Measurements from ENCODE around the gene IYD.

Gene IYD, protein sequence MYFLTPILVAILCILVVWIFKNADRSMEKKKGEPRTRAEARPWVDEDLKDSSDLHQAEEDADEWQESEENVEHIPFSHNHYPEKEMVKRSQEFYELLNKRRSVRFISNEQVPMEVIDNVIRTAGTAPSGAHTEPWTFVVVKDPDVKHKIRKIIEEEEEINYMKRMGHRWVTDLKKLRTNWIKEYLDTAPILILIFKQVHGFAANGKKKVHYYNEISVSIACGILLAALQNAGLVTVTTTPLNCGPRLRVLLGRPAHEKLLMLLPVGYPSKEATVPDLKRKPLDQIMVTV

DNA sequence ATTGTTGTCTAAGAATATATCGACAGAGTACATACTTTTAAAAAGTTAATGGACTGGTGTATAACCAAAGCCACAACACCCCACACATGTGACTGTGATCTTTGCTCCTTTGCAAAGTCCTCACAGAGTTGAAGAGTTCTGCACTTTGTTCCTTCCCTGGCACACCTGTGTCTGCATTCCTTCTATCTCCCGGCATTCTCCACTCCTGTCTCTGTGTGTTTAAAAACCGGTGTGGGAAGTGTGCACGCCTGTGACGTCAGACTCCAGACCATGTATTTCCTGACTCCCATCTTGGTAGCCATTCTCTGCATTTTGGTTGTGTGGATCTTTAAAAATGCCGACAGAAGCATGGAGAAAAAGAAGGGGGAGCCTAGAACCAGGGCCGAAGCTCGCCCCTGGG lies at the start of gene IYD:
IYD (plus strand) TSS at position 251 of the 400 bp plus-strand sequence; CDS start at position 271, 20 bp downstream.
- in situ Hi-C loops (cut with MboI; ENCODE audit: low sequenced_read_pairs): no loop called here

DNA sequence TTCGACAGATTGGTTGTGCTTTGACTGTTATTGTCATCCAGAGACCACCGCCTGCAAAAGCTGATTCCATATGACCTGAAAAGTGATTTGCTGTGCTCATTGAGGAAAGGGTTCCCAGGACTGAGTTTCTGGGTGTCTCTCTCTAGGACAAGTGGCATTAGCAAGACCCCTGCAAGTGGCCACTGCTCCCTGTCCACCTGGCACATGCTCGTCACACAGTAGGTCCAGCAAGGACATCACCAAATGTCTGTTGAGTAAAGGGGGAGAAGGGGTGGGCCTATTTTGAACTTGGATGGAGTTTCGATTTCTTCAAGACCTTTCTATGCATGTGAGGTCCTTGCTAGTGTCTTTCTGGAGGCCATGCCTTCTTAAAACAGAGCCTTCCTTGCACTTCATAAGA lies 48.9 kb upstream of the IYD start:
- in situ Hi-C loops (cut with MboI; ENCODE audit: low sequenced_read_pairs): no loop called here

DNA sequence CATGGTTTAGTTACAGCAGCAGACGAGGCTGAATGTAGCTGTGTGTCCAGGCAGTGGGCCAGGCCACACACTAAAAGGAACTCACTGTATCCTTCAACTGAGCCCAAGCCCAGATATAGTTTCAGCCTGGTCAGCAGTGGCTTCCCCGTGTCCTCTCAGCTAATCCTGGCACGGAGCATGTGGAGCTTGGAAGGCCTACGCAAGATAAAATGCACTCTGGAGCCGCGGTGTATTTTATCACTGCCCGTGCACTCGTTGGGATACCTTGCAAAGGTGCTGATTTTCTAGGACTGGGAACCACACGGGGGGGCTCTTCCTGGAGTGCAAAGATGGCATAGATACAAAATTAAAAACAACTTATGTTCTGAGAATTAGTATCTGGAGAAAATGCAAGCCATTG lies 48.4 kb upstream of the IYD start:
- in situ Hi-C loops (cut with MboI; ENCODE audit: low sequenced_read_pairs): no loop called here

DNA sequence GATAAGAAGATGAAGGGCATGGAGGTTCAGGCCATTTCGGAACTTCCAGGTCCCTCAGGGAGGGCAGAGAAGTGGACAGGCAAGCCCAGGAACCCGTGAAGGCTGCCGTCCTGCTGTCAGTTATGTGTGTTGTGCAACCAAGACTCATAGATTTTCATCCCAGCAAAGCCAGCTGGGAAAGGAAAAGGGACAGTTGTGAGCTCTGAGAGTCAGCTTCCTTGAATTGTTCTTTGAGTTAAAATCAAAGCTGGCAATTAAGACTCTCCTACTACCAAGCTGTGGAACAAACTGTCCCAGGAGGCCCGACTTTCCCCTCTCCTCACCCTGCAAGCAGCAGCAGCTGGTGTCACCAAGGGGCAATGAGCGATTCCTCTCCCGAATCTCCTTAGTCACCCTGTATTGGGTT lies 46.3 kb upstream of the IYD start:
- in situ Hi-C loops (cut with MboI; ENCODE audit: low sequenced_read_pairs): no loop called here

DNA sequence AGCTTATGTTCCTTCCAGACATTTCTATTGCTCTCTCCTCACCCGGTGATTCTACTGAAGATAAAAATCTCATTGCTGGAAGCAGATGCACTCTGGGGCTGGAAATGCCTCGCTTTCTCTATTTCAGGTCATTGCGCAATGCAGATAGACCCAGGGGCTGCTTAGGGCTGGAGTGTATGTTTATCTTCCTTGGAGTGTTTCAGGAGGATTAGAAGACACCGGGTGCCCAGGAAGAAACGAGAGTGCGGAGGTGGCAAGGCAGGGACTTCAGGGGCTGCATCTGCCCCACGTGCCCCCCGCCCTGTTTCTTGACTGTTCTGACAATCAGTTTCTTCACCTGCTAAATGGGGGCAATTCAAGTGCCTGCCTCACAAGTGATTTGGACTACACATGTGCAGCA lies 45.6 kb upstream of the IYD start:
- in situ Hi-C loops (cut with MboI; ENCODE audit: low sequenced_read_pairs): no loop called here

DNA sequence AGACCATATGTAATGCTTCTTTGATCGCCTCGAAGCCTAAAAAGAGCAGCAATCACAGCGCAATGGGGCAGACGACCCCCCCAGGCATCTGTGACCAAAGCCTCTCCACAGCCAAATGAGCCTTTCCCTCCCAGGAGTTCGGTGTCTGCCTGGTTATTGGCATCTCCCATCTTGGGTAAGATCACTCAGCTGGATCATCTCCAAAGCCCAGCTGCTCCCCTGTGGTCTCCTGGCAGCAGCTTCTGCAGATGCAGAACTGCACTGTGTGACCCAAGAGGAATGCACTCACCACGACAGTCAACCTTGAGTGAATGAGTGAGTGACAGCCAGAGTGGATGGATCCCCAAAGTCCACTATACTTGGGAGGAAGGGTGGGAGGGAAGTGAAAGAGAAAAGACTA lies 44.8 kb upstream of the IYD start:
- in situ Hi-C loops (cut with MboI; ENCODE audit: low sequenced_read_pairs): no loop called here

DNA sequence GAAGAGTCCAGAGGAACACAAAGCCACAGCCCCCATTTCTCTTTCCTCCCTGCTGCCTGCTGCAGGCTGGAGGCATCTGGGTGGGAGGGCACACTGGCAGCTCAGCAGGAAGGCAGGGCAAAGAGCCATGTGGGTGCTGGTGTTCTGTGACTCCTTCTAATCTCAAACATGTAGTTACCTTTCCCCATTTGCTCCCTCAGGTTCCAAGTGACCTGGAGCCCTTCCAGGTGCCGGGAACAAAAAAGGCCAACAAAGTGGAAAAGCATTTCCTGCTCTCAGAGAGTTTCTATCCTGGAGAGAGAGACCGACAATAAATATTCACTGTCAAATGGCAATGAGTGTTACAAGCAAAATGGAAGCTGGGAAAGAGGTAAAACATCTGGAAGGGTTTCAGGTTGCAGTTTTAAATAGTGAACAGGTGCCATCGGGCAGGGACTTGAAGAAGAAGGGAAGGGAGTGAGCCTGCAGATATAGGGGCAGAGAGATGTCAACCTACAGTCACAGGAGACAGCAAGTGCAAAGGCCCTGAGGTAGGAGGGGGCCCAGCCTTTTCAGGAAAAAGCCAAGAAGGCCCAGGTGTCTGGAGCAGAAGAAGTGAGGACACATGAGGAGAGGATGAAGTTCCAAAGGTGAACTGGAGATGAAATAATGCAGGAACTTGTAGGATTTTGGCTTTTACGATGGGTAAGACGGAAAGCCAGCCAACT lies 43.6 kb upstream of the IYD start:
- in situ Hi-C loops (cut with MboI; ENCODE audit: low sequenced_read_pairs): no loop called here

DNA sequence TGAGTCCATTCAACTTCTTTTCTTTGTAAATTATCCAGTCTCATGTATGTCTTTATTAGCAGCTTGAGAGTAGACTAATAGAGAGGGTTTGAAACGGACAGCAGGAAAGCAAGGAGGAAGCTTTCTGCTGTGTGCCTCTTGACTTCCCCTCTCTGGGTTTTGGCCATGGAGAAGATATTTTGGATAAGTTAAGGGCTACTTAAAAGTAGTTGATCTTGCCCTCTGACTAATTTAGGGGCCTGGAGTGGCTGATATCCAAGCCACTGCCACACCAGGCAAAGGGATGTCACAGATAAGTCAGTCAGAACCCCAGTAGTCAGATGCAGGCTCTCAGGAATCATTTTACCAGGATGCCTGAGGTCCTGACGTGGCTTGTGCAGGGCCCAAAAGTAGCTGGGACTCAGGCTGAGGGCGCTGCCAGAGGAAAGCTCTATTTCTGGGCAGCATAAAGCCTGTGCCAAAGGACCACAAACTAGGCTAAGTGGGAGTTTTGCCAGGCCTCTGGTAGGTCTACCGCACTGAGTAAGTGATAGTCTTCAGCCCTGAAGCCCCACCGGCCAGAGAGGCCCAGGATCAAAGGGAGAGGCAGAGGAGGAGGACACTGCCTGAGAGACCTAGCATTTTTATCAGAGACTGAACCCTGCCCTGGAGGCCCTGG lies 41.6 kb upstream of the IYD start:
- in situ Hi-C loops (cut with MboI; ENCODE audit: low sequenced_read_pairs): no loop called here

DNA sequence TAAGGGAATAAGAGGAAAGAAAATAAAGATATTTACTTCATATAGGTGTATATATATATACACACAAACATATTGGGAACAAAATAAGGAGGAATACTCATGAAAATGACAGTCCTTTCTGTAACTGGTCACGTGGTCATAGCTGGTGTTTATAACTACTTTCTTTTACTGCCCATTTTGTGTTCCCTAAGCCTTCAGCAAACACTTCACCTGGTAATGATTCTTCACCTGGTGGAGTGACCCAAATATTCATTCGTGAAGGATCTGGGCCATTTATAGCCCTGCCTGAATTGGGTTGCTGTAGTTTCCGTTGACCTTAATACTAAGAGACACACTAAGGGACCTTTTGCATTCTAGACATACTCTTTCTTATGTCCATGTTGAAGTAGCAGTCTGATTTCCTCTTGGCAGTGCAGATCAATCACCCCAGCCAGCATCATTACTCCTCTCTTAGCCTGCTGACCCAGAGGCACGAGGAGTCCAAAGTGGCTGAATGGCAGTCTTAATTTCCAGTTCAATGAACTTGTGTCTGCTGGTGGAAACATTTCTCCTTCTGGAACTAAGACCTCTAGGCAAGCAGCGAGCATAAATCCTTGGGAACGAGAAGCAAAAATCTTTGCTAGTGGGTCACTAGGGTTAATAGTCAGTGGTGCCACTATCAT lies 39.9 kb upstream of the IYD start:
- in situ Hi-C loops (cut with MboI; ENCODE audit: low sequenced_read_pairs): no loop called here

DNA sequence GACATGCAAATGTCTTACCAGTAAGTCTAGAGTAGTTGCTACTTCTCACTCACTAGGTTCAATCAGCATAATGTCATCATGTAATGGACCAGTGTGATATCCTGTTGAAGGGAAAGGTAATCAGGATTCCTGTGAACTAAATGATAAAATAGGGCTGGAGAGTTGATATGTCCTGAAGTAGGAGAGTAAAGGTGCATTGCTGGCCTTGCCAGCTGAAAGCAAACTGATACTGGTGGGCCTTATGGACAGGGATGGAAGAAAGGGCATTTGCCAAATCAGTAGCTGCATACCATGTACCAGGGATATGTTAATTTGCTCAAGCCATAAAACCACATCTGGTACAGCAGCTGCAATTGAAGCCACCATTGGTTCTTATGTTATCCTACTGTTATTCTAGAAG lies 37.5 kb upstream of the IYD start:
- in situ Hi-C loops (cut with MboI; ENCODE audit: low sequenced_read_pairs): no loop called here

DNA sequence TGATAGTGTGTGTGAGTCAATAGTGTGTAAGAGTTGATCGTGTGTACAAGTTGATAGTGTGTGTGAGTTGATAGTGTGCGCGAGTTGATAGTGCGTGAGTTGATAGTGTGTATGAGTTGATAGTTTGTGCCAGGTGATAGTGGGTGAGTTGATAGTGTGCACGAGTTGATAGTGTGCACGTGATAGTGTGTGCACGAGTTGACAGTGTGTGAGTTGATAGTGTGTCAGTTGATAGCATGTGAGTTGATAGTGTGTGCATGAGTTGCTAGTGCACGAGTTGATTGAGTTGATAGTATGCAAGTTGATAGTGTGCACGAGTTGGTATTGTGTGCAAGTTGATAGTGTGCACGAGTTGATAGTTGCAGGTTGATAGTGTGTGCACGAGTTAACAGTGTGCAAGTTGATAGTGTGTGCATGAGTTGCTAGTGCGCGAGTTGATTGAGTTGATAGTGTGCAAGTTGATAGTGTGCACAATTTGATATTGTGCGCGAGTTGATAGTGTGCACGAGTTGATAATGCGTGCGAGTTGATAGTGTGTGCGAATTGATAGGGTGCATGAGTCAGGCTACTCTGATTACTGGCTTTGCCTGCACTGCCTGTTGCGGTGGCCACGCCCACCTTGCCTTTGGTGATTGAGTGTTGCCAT lies 35.8 kb upstream of the IYD start:
- in situ Hi-C loops (cut with MboI; ENCODE audit: low sequenced_read_pairs): no loop called here

DNA sequence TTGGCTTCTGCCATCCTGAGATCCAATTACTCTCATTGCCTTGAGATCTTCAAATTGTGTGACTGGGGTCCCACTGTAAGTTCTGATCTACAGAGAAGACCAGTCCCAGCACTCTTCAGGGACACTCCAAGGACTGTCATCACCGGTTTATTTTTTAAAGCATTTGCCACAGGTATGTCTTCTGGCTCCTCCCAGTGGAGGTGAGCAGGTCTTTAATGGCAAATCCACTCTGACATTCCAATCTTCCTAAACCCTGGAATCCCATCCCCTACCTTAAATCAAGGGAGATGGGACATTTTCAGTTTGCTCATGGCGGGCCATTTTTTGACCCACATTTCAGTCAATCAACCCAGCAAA lies 35.2 kb upstream of the IYD start:
- in situ Hi-C loops (cut with MboI; ENCODE audit: low sequenced_read_pairs): no loop called here

DNA sequence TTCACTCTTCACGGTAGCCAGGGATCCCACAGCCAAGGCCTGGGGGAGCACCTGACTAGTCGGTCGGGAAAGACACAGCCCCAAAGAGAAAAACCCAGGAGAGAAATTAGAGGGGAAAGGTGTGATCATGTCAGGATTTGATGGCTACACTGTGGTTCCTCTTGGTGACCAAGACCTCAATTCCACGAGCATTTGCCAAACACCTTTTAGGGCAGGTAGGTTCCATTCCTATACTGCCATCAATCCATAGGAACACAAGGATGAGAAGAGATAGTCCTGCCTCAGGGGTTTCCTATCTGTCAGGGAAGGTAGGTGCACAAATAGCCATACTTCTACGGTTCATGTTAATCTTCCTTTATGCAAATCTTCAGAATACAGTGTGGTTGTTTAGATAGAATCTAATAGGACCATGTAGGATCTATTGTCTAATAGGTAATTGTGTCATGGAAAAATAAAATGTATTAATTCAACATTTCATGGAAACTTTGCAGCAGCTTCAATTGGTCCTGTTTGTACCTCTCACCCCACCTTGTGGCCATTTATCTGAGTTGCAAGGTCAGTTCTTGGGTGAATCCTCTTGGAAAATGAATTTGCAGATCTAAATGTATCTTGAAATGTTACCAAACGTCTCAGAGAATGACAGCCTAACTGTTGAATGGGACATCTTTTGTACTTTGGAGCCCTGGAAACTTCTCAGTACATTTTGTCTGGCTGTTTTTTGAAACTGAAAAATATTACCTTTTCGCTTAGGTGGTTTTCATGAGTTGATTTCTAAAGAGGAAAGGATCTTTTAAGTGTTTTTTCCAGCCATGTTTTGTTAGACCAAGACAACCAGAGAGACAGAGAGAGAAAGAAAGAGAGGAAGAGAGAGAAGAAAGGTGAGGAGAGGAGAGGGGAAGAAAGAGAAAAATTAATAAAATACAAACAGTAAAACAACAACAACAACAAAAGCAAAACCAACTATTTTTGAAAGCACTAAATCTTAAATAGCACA lies 33.7 kb upstream of the IYD start:
- in situ Hi-C loops (cut with MboI; ENCODE audit: low sequenced_read_pairs): loop anchor here (5.0 kb wide), 1 partner anchor 258 kb away; no protein-coding TSS in a partner anchor

DNA sequence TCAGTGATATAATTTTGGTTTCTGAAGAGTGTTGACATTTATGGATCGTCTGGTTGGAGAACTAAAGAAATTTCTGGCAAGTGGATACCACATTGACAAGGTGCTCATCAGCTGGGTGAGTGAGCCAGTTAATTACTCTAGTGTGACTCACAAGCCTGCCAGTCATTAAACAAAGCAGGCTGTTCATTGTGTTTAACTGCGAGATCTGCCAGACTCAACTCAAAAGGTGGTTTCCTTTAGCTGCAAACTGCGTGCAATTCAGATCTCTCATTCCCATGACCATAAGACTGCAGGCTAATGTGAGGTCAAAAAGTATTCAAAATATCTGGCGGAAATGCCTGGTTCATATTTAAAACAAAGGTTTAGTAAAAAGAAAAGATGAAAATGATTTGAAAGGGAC lies 32.5 kb upstream of the IYD start:
- in situ Hi-C loops (cut with MboI; ENCODE audit: low sequenced_read_pairs): loop anchor here (5.0 kb wide), 1 partner anchor 259 kb away; no protein-coding TSS in a partner anchor

DNA sequence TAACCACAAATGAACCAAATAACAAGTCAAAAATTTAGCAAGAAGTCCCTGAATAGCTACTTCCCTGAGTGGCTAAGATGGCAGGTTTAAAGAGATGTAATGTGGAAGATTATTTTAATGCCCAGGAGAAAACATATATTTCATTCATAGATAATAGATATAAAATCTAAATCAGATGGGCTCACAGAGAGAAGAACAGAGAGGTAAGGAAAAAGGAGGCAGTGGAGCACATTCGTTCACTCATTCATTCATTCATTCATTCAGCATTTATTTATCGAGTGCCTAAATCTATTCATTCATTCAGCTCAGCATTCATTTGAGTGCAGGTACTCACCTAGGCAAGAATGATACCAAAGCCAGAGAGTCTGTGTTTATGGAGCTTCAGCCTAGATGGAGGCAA lies 32.1 kb upstream of the IYD start:
- in situ Hi-C loops (cut with MboI; ENCODE audit: low sequenced_read_pairs): loop anchor here (5.0 kb wide), 1 partner anchor 259 kb away; no protein-coding TSS in a partner anchor

DNA sequence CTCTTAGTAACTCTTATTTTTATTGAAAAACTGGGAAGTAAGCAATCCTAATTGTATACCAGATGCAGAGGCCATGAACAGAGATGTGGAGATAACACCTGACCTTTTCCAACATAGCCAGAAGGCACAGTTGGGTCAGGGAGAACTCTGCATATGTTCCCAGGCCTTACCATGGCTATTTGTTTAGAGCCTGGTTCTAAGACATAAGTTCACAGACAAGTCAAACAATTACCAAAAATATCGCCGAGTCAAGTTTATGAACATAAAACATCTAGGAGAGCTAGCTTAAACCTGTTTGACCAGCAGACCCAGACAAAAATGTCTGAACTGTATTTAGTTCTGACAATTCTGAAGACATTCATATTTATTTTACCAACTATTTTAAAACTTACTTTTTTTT lies 26.7 kb upstream of the IYD start:
- in situ Hi-C loops (cut with MboI; ENCODE audit: low sequenced_read_pairs): no loop called here

DNA sequence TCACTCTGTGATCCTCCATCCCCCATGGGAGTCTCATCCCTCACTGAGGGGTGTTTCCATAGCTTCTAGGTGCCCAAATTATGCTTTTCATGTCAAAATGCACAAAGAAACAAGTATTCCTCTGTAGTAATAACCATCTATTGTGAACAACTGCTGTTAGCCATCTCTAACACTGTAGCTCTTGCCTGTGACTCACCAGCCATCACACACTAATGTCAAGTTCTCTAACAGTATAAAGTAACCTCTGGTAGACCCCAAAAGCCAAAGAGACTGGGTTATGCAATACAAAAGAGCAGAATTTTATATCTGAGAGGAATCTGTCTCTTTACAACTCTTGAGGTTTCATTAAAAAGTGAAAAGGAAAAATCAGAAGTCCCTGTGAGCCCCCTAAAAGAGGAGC lies 25.4 kb upstream of the IYD start:
- in situ Hi-C loops (cut with MboI; ENCODE audit: low sequenced_read_pairs): no loop called here

DNA sequence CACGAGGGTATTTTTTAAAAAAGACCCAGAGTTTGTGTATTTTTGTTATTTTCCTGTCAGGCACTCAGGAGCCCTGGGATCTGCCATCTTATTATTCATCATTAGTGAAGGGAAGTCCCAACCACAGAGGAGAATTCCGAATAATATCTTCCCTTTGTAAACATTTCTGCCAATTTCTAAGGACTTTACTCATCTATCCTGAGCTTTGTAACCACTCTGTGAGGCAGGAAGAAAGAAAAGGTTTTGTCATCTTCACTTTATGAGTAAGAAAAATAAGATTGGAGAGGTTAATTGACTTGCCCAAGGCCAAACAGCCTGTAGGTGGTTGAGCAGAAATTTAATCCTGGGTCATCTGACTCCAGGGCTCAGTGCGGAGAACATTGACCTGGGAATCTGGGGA lies 23.0 kb upstream of the IYD start:
- in situ Hi-C loops (cut with MboI; ENCODE audit: low sequenced_read_pairs): no loop called here

DNA sequence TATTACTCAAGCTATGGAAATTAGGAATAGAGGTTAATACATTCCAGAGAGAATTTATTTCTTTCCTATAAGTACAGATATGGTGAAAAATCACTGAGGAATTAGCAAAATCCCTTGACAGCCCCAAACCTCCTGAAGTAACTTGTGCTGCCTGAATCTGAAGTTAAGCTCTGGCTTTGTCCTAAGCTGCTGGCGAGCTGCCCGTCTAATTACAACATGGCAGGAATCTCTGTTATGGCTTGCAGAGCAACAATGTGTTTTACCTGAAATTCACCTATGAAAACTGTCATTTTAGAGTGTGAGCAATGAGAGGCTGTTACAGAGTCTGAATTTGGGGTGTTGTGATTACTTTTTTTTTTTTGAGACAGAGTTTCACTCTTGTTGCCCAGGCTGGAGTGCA lies 22.5 kb upstream of the IYD start:
- in situ Hi-C loops (cut with MboI; ENCODE audit: low sequenced_read_pairs): no loop called here

DNA sequence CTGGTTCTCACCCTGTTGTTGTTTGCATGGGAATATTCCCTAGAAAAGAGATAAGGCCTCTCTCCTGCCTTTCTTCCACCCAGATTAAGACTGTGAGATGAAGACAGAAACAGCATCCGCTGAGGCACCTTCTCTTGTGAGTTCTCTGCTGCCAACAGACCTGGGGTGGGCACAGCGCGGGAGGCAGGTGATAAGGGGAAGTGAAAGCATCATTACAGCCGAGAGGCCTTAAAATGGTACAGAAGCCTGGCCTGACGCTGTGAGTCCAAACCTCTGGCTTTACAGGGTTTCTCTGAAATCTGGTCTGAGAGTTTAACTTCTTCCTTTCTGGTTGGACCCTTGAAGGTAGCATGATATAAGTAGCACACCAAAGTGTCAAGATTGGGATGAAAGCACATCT lies 21.0 kb upstream of the IYD start:
- in situ Hi-C loops (cut with MboI; ENCODE audit: low sequenced_read_pairs): no loop called here
